ENCODE data around the gene GPR61. TPM values are rescaled to one million over a fixed set of nuclear protein-coding genes. Genes with fewer than 3 reads are reported as not detected.

The GPR61 gene
- total and polyA plus RNA-seq, 7 donors: 0.10 to 1.4 (median 0.18) TPM; not detected in 4

DNA sequence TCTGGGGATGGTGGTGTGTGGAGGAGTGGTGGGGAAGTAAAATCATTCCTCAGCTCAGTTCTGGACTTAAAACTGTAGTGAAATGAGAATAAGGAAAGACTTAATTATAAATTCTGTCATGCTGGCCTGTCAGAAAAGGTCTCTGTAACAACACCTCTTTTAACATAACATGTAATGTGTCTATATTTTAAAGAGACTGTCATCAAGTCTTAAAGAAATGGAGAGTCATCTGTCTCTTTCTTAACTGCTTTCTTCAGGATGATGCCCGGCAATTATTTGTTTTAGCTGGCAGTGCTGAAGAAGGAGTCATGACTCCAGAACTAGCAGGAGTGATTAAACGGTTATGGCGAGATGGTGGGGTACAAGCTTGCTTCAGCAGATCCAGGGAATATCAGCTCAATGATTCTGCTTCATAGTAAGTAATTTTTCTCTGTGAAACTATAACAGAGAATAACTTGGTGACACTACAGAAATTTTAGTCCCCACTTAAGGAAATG is 39.3 kb downstream of the GPR61 start:
- intact Hi-C loops (cut with DNase I): no loop called here
- H3K4me3 ChIP-seq: no peak overlapping the region
- 46 to 67% (median 48%) methylated on average over 3 of the region's 3 CpGs for WGBS, 3 donors
- H3K9me3 ChIP-seq: no peaks in the 10 kb centered on the region
- DNase-seq (no peak), ATAC-seq (peak; percentile 51 to 83 (median 70))
- TF ChIP-seq, protein P1, sequence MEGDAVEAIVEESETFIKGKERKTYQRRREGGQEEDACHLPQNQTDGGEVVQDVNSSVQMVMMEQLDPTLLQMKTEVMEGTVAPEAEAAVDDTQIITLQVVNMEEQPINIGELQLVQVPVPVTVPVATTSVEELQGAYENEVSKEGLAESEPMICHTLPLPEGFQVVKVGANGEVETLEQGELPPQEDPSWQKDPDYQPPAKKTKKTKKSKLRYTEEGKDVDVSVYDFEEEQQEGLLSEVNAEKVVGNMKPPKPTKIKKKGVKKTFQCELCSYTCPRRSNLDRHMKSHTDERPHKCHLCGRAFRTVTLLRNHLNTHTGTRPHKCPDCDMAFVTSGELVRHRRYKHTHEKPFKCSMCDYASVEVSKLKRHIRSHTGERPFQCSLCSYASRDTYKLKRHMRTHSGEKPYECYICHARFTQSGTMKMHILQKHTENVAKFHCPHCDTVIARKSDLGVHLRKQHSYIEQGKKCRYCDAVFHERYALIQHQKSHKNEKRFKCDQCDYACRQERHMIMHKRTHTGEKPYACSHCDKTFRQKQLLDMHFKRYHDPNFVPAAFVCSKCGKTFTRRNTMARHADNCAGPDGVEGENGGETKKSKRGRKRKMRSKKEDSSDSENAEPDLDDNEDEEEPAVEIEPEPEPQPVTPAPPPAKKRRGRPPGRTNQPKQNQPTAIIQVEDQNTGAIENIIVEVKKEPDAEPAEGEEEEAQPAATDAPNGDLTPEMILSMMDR (IDR thresholded peaks at IDR 0.05): no peak
- peak overlapping the region; percentile 36 for H3K27ac ChIP-seq
- H3K36me3 ChIP-seq (ENCODE audit: insufficient read depth in 1 of 2, low read depth in 1 of 2): peaks cover 0 to 79% of the 10 kb centered on the region in 2 donors
- peaks cover 10% of the 10 kb centered on the region for H3K4me1 ChIP-seq
- H3K27me3 ChIP-seq (ENCODE audit: insufficient read depth in 3 of 3, low read length in 2 of 3): no peaks in the 10 kb centered on the region

DNA sequence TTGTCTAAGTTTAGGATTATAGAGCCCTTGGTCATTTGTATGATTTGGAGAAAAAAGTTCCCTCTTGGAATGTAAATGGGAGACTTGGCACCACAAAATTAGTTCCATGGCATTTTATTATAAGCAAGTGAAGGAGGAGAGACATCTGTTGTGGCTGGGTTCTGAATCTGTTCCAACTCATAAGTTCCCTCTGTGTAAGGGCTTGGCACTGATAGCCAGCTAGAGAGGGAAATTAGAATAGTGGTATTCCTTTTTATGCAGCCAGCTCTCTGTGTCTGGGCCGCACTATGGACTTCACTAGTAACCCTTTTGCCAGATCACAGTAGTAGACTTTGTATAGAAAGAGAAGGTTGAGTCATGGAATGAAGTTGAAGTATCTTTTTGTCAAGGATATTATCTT is 39.8 kb downstream of the GPR61 start:
- 22 to 45% (median 30%) methylated on average over 1 of the region's 1 CpG for WGBS, 3 donors
- TF ChIP-seq, protein P1 (IDR thresholded peaks at IDR 0.05): no peak
- H3K27me3 ChIP-seq (ENCODE audit: insufficient read depth in 3 of 3, low read length in 2 of 3): no peaks in the 10 kb centered on the region
- peaks cover 0 to 79% of the 10 kb centered on the region in 2 donors for H3K36me3 ChIP-seq (ENCODE audit: insufficient read depth in 1 of 2, low read depth in 1 of 2)
- DNase-seq (no peak), ATAC-seq (peak in 3 of 4 donors; percentile 57 to 77 (median 66))
- H3K9me3 ChIP-seq: no peaks in the 10 kb centered on the region
- peak overlapping the region; percentile 36 for H3K27ac ChIP-seq
- no peak overlapping the region for H3K4me3 ChIP-seq
- peaks cover 10% of the 10 kb centered on the region for H3K4me1 ChIP-seq
- intact Hi-C loops (cut with DNase I): no loop called here

DNA sequence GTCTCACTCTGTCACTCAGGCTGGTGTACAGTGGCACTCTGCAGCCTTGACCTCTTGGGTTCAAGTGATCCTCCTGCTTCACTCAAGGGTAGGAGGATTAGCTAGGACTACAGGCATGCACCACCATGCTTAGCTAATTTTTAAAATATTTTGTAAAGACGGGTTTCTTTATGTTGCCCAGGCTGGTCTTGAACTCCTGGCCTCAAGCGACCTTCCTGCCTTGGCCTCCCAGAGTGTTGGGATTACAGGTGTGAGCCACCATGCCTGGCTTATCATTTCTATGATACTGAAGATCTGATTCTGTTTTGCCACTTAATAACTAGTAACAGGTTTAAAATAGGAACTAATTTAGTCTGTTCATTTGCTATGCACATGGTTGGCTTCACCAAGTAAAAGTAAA is 42.3 kb downstream of the GPR61 start:
- peaks cover 10% of the 10 kb centered on the region for H3K4me1 ChIP-seq
- intact Hi-C loops (cut with DNase I): no loop called here
- no peak overlapping the region for H3K4me3 ChIP-seq
- TF ChIP-seq, protein P1 (IDR thresholded peaks at IDR 0.05): no peak
- ATAC-seq (no peak), DNase-seq (no peak)
- no peaks in the 10 kb centered on the region for H3K9me3 ChIP-seq
- H3K27ac ChIP-seq: no peak overlapping the region
- WGBS, 3 donors: 85 to 92% (median 88%) methylated on average over 2 of the region's 2 CpGs
- no peaks in the 10 kb centered on the region for H3K27me3 ChIP-seq (ENCODE audit: insufficient read depth in 3 of 3, low read length in 2 of 3)
- peaks cover 0 to 88% of the 10 kb centered on the region in 2 donors for H3K36me3 ChIP-seq (ENCODE audit: insufficient read depth in 1 of 2, low read depth in 1 of 2)

DNA sequence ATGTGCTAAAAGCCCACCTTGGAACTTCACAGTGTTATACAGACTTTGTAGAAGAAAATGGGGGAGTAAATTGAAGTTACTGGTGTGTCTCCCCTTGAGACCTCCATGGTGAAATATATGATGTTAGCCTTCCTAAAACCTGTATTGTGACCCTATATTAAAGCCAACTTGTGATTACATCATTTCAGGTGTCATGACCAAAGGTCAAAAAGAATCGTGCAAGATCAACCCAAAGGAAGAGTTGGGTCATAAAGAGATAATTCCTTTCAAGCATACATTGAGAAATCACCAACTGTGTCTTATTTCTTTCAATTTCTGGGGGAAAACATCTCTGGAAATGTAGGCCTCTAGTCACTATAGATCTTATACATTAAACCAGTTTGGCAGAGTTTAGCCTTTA is 45.1 kb downstream of the GPR61 start:
- peaks cover 0 to 98% of the 10 kb centered on the region in 2 donors for H3K36me3 ChIP-seq (ENCODE audit: insufficient read depth in 1 of 2, low read depth in 1 of 2)

More for the DNA sequence above, 45.1 kb downstream of the GPR61 start:
- intact Hi-C loops (cut with DNase I): no loop called here
- Histone ChIP-seq H3K4me1 (no peaks in the 10 kb centered on the region), H3K4me3 (no peak overlapping the region), H3K9me3 (no peaks in the 10 kb centered on the region), H3K27ac (no peak overlapping the region), H3K27me3 (ENCODE audit: insufficient read depth in 3 of 3, low read length in 2 of 3) (no peaks in the 10 kb centered on the region)
- TF ChIP-seq, protein P1 (IDR thresholded peaks at IDR 0.05): no peak
- ATAC-seq (no peak), DNase-seq (no peak)
- WGBS, 3 donors: 82 to 87% (median 84%) methylated on average over 1 of the region's 1 CpG
